Brain pericyte (primary cell): ENCODE data around the gene ADCY10.
"Not testable (repeated sequence)": the region's sequence is repeated elsewhere in the genome, so short reads cannot be mapped to it uniquely, and the experiment has no call there.

ENCODE experiments used
- DNase-seq: peaks from one replicate; pipeline ENCODE4 v3.0.0-alpha.2; 2012; ENCODE audit warnings: low read depth, low spot score

Gene ADCY10

DNA sequence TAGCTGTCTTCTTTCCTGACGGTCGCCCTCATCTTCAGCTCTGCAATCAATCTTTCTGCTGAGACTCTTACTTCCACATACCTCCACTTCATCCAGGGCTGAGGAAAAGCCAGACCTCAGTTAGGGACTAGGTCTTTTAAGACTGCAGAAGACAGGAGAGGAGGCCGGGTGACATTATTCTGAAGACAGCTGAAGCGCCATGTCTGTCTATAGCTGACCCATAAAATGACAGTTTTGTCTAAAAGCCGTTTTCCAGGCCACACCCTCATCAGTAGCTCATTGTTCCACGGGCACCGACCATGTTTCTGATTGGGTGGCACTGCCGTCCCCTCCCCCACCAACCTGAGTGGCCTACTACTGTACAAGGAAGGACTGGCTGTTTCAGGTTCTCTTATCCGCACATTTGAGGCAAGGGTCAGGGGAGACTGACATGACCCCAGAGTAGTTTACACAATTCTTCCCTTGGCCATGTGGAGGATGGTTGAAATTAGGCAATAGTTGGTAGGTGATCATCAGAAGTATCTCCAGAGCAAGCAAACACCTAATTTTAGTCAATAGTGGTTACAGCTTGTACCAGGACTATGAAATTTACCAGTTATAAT is at the start of gene ADCY10:
Gene ADCY10 (minus strand): TSS at position 240 of the 602 bp plus-strand sequence. CDS start 8,994 bp downstream, outside the sequence.
- no peak for DNase-seq

- no peak for DNase-seq
Observed at GRCh38 chr1:167957710-167958109, 43.8 kb upstream of the ADCY10 start.

GRCh38 chr1:167955915-167956314 is 42.0 kb upstream of the ADCY10 start:
- DNase-seq: no peak

GRCh38 chr1:167950569-167950968 is 36.6 kb upstream of the ADCY10 start:
- no peak for DNase-seq

- DNase-seq: no peak
Observed at GRCh38 chr1:167949785-167950184, 35.9 kb upstream of the ADCY10 start.

DNA sequence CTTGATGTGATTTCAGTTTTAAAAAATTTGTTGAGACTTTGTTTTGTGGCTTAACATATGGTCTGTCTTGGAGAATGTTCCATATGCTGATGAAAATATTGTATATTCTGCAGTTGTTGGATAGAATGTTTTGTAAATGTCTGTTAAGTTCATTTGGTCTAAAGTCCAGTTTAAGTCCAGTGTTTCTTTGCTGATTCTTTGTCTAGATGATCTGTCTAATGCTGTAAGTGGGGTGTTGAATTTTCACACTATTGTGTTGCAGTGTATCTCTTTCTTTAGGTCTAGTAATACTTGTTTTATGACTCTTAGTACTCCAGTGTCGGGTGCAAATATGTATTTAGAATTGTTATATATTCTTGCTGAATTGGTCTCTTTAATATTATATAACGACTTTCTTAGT is 33.8 kb upstream of the ADCY10 start:
- no peak for DNase-seq

DNA sequence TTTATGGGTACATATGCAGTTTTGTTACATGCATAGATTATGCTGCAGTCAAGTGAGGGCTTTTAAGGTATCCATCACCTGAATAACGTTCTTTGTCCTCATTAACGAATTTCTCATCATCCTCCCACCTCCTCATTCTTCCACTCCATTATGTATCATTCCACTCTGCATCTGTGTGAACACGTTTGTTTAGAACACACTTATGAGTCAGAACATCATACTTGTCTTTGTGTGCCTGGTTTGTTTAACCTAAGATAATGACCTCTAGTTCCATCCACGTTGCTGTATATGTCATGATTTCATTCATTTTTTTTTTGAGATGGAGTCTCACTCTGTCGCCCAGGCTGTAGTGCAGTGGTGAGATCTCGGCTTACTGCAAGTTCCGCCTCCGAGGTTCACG is 29.6 kb upstream of the ADCY10 start:
- DNase-seq: no peak

GRCh38 chr1:167940264-167940663 is 26.3 kb upstream of the ADCY10 start:
- no peak for DNase-seq

DNA sequence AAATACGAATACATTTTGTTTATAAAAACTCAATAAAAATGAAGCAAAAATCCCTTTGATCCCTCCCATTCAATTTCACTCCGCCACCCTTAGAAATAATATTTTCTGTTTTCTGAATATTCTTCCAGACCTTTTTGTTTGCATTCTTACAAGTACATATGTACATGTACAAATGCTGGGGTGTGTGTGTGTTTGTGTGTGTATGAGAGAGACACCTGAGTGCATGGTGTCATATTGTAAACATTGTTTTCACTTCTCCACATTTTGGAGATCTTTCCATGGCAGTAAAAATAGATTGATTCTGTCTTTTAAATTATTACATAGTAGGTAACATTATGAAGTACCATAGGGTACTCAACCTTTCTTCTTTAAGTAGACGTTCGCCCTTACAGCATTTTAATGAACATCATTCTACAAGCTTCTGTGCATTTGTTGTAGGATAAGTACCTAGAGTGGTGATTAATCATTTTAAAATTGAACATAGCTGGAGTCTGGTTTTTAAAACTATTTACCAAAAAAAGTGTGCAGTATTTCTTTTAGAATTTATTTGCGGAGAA is 24.2 kb upstream of the ADCY10 start:
- DNase-seq: no peak

- DNase-seq: no peak
Observed at GRCh38 chr1:167937709-167938010, 23.7 kb upstream of the ADCY10 start.

GRCh38 chr1:167936930-167937708 is 23.2 kb upstream of the ADCY10 start, which contains the start of gene MPC2:
Gene MPC2, minus strand, starts transcription at chr1:167937072. Its CDS starts 1,231 bp downstream, at chr1:167935841.
- DNase-seq: peak; percentile 21

DNA sequence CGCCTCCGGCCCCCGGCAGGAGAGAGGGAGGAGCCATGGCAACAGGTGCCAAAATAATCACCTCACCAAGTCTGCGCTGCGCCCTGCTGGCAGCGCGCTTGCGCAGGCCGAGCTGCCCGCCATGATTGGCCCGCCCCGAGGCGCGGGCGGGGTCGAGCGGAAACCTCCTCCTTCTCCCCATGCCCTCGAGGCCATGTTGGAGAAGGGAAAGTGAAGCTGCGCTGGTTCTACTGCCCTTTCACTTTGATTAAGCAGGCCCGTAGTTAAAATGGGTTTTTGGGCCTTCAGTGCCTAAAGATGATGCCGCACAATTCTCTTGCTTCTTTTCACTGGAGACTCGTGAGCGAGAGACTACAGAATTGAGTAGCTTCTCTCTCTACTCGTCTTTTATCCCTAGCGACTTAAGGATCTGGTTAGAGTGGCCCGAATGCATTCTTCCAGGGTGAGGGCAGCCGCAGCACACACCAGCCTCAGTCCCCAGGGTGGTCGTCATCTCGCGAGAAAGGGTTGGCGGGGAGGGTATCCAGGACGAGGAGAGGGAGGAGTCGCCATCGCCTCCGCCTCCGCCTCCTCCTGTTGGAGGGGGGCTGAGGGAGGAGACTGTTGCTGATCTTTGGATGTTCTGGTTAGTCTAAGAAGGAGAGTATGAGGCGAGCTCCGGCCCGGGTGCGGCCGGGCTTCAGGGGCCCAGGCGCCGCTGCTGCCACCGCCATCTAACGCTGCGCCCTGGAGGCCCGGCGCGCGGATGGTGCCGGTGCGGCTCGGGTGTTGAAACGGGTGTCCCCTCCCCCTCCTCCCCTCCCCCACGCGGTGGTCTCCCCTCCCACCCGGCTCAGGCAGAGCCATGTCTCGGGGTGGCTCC is 22.4 kb upstream of the ADCY10 start, which contains the start of gene DCAF6:
Gene DCAF6 (plus strand): TSS at position 616 of the 862 bp plus-strand sequence. CDS start 229 bp downstream, at position 845.
- peak; percentile 98 for DNase-seq

DNA sequence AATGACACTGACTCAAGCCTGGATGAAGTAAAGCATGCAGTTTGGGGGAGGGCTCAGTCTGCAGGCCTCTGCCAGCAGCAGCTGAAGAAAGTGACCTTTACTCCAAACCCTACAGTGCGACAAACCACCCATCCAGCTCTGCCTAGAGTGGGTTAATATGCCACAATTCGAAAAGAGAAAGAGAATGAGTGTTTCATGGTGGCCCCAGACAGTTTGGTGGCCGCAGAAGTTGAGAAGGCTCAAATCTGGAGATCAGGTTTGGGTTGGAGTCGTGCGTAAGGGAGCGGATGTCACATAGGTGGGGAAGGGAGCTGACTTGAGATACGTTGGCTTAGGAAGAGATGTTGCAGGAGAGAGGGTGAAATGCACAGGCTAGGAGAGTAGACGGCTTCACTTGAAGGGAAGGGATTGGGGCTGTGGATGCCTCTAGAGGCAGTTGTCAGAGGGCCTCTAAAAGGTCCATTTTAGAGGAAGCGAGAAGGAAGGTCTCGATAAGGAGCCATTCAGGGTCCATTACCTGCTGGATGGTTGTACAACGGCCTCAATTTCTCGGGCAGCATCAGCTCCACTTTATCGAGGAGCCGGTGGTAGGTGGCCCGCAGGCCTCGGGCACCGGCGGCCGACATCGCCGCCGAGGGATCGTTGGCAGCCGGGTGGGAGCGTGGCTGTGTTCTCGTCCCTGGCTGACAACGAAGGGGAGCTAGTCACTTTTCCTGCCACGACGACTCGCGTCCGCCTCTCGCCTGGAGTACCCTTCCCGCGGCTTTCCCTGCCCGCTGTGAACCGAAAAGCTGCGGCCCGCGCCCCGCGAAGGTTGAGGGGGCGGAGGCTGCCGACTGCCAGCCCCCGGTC is 21.5 kb upstream of the ADCY10 start:
- peak; percentile 20 for DNase-seq

DNA sequence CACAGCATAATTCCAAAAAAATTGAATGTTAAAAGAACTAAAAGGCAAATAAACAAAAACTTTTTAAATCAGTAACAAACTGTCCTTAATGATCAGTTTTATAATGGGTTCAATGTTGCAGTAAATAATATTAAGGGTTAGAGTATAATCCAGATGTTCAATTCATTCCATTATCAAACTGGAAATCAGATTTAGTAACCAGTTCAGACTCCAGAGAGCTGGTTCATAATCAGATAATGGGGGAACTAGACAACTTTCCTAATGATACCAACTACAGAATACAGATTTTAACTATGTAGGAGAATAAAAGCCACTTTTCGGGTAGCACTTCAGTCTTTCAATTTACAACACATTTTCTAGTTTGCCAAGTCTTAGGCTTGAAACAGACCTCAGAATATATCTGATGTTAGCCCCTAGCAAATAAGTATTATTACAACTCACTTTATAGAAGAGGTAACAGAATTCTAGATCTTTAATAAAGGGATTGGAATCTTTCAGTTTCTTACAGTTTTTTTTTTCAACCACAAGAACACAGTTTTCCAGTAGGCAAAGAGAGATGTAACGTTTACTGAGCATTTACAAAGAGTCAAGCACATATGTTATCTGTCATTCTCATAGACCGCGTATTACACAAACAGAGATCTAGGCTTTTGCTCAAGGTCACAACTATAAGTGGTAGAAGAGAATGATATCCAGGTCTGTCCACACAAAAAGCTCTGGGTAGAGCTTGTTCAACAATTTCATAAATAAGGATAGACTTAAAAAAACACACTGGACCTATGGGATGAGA is 20.7 kb upstream of the ADCY10 start:
- DNase-seq: no peak

DNA sequence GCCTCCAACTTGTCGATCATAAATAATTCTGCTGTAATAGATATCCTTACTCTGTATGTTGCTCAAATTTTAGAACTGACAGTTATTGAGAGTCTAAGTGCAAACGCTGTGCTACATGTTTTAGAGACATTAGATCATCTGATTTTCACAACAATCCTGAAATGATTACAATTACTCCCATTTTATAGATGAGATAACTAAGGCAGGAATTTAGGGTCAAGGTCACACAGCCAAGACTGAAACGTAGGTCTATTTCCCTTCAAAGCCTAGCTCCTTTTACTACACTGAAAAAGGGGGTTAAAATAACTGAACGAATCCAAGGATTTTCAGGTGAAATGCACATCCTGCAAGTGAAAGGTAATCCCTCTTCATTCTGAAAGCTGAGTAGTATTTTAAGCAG is 19.9 kb upstream of the ADCY10 start:
- DNase-seq: no peak

GRCh38 chr1:167929725-167930124 is 15.8 kb upstream of the ADCY10 start:
- no peak for DNase-seq

- not testable (repeated sequence) for DNase-seq
Observed at GRCh38 chr1:167928919-167929318, 15.0 kb upstream of the ADCY10 start.

GRCh38 chr1:167928457-167928852 is 14.5 kb upstream of the ADCY10 start:
- no peak for DNase-seq

GRCh38 chr1:167927046-167927754 is 13.3 kb upstream of the ADCY10 start:
- DNase-seq: no peak
